Measurements from ENCODE around the gene KREMEN1.
A peak's percentile ranks its signal among the peaks of the same experiment; 100 is the strongest.

Gene KREMEN1

DNA sequence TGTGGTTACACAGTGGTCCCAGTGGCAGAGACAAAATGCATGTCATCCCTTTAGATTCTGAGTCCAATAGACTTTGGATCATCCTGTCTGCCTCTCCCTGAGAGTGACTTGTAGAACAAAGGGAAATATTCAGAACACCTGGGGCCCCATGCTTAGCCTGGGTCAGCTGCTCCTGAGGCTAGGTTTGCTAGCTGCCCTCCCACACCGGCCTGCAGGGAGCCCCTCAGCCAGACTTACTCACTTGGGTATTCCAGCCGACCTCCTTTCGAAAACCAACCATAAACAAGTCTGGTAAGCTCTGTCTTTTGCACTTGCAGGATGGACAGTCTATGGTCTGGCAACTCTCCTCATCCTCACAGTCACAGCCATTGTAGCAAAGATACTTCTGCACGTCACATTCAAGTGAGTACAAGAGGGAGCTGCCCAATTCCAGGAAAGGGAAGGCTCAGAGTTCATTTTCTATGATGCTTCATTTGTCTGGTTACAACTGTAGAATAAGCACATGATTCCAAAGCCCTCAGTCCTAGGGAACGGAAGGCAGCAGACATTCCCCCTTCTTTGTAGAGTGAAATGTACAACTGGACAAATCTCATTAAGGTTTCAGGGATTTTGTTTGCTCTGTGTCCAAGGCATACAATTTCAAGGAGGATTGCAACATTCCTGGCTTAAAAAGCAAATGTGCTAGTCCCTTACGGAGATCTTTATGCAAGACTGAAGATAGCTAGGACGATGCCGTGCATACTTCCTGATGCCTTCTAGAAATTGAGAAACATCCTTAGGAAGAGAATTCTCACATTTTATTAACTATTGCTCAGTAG lies 67.3 kb downstream of the KREMEN1 start:
- TF ChIP-seq, protein P1, sequence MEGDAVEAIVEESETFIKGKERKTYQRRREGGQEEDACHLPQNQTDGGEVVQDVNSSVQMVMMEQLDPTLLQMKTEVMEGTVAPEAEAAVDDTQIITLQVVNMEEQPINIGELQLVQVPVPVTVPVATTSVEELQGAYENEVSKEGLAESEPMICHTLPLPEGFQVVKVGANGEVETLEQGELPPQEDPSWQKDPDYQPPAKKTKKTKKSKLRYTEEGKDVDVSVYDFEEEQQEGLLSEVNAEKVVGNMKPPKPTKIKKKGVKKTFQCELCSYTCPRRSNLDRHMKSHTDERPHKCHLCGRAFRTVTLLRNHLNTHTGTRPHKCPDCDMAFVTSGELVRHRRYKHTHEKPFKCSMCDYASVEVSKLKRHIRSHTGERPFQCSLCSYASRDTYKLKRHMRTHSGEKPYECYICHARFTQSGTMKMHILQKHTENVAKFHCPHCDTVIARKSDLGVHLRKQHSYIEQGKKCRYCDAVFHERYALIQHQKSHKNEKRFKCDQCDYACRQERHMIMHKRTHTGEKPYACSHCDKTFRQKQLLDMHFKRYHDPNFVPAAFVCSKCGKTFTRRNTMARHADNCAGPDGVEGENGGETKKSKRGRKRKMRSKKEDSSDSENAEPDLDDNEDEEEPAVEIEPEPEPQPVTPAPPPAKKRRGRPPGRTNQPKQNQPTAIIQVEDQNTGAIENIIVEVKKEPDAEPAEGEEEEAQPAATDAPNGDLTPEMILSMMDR (conservative IDR thresholded peaks at IDR 0.05) = no peak
- H3K27ac ChIP-seq = no peak overlapping the region

DNA sequence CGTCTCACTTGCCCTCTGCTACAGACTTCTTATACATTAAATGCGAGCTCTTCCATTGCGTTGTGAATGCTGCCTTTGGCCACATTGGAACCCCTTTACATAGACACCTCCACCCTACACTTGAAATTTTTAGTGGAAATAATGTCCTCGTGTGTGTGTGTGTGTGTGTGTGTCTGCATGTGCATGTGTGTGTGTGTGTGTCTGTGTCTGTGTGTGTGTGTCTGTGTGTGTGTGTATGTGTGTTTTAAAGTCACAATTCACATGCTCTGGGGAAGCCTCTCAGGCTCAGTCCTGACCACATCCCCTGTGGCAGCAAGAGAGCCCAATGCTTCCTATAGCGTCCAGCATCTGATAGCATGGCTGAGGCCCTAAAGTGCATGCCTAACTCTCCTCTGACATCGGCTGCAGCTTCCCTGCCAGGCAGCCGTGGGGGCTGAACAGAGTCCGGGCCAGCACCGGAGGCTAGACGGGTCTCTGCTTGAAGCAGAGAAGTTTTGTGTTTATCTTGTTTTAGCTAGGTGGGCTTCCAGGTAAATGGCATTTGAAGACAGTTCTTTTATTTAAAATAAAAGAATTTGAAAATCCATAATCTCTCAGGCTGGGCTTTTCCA lies 68.3 kb downstream of the KREMEN1 start:
- H3K27ac ChIP-seq = no peak overlapping the region
- TF ChIP-seq, protein P1 (conservative IDR thresholded peaks at IDR 0.05) = no peak

DNA sequence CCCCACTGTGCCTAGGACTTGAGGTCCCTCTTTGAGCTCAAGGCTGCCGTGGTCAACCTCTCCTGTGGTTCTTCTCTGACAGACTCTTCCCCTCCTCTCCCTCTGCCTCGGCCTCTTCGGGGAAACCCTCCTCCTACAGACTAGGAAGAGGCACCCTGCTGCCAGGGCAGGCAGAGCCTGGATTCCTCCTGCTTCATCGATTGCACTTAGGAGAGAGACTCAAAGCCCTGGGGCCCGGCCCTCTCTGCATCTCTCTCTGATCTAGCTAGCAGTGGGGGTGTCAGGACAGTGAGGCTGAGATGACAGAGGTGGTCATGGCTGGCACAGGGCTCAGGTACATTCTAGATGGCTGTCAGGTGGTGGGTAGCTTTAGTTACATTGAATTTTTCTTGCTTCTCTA lies 69.3 kb downstream of the KREMEN1 start:
- TF ChIP-seq, protein P1 (conservative IDR thresholded peaks at IDR 0.05) = no peak
- no peak overlapping the region for H3K27ac ChIP-seq

DNA sequence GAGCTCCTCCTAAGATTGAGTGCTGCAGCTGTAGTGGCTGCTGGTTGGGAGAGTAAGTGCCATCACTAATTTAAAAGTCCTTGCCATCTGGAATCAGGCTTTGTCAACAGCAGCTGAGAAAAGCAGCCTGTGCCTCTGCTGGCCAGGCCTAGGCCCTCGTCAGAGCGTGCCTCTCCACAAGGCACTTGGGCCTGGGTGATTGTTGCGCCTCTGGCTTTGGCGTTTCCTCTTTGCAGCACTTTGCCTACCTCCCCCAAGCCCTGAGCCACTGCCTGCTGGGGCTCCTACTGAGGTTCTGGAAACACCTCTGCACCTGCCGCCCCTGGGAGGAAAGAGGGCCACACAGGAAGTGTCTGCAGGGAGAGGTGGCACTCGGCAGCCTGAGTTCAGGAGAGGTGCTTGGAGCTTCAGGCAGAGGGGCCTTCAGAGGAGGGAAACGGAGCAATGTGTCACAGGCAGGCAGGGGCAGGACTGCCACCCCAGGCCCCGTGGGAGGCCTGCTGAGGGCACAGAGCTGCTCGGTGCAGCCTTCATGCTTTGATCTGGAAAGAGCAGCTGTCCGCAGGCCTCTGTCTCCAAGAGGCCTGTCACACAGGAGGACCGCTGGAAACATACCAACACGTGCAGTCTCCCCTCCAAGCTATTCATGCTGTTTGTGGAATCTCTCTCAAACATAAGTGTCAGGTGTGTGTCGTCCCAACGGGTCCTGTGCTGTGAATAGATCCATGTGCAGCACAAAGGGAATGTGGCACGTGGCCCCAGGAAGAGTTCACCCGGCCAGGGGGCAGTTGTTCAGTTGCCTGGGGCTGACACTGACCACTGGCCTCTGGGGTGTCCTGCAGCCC lies 71.3 kb downstream of the KREMEN1 start:
- TF ChIP-seq, protein P1 (conservative IDR thresholded peaks at IDR 0.05) = no peak
- no peak overlapping the region for H3K27ac ChIP-seq

DNA sequence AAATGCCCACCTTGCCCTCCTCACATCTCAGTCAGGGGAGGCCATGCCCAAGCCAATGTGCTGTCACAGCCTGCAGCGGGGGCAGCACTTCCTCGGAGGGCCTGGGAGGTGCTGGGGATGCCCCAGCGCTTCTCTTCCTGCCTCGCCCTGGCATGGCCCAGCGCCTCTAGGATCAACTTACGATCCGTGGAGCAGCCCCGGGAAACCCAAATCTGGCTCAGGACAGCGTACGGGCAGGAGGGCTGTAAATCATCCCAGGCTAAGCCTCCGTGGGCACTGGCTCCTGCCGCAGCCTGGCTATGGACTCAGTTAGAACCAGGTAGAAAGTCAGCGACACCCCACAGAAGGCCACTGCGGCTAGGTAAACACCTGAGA lies 71.9 kb downstream of the KREMEN1 start:
- TF ChIP-seq, protein P1 (conservative IDR thresholded peaks at IDR 0.05) = no peak
- no peak overlapping the region for H3K27ac ChIP-seq

DNA sequence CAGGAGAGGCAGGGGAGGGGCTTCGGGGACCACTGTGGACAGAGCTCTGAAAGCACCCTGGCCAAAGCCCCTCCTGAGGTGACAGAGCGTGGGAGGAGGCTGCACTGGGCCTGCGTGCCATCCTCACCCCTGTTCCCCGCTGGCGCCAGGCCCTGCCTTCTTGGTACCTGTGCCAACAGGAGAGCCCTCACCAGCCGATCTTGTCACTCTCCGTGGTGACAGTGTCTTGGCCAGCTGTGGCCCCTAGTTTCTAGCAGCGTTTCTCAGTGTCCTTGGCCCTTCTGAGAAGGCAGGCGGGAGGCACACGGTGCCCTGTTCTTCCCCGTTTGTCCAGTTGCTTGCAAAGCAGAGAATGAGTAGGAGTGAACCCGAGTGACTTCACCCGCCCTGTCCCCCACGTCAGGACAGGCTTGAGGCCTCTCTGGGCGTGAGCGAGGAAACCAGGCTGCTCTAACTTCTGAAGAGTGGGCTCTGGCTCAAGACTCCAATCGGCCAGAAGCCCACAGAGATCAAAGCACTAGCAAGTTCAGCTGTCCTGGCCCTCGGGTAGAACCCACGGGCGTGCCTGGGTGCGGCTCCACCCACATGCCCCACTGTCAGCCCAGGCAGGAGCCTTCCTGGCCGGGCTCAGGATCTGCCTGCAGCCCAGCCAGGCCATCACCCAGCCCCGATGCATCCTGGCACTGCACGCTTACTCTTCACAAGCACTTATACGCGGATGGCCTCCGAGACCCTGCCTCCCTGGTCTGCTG lies 72.7 kb downstream of the KREMEN1 start:
- TF ChIP-seq, protein P1 (conservative IDR thresholded peaks at IDR 0.05) = no peak
- peak overlapping the region; percentile 38; the same call in 1 of the 2 replicates for H3K27ac ChIP-seq

All from VCaP (cell line).